ENCODE measurements around the gene OR5H1. TPM values are rescaled to one million over a fixed set of nuclear protein-coding genes. Genes with fewer than 3 reads are reported as not detected.

OR5H1 gene
- total and polyA plus RNA-seq, 12 donors = not detected

DNA sequence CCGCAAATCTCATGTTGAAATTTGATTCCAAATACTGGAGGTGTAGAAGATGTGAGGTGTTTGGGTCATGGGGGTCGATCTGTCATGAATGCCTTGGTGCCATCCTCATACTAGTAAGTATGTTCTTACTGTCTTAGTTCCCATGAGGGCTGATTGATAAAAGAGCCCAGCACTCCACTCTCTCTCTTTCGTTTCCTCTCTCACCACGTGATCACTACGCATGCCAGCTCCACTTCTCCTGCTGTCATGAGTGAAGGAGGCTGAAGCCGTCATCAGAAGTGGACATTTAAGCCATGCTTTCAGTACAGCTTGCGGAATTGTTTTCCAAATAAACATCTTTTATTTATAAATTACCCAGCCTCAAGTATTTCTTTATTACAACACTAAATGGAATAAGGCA is 42.1 kb downstream of the OR5H1 start:
- Histone ChIP-seq H3K9me3 (replicated peaks in 1 of 3) (no peaks in the 10 kb centered on the region), H3K27ac (no peak overlapping the region), H3K36me3 (replicated peaks in 1 of 2) (no peaks in the 10 kb centered on the region), H3K27me3 (no peaks in the 10 kb centered on the region), H3K4me3 (no peak overlapping the region), H3K4me1 (replicated peaks in 1 of 2) (no peaks in the 10 kb centered on the region)
- WGBS, 4 donors = 68 to 74% (median 73%) methylated on average over 7 of the region's 7 CpGs
- intact Hi-C loops (cut with DNase I) = no loop called here
- DNase-seq = no peak
- TF ChIP-seq, protein P1, sequence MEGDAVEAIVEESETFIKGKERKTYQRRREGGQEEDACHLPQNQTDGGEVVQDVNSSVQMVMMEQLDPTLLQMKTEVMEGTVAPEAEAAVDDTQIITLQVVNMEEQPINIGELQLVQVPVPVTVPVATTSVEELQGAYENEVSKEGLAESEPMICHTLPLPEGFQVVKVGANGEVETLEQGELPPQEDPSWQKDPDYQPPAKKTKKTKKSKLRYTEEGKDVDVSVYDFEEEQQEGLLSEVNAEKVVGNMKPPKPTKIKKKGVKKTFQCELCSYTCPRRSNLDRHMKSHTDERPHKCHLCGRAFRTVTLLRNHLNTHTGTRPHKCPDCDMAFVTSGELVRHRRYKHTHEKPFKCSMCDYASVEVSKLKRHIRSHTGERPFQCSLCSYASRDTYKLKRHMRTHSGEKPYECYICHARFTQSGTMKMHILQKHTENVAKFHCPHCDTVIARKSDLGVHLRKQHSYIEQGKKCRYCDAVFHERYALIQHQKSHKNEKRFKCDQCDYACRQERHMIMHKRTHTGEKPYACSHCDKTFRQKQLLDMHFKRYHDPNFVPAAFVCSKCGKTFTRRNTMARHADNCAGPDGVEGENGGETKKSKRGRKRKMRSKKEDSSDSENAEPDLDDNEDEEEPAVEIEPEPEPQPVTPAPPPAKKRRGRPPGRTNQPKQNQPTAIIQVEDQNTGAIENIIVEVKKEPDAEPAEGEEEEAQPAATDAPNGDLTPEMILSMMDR (IDR thresholded peaks at IDR 0.05) = no peak
- no peak for TF ChIP-seq POLR2A (IDR thresholded peaks at IDR 0.05)

DNA sequence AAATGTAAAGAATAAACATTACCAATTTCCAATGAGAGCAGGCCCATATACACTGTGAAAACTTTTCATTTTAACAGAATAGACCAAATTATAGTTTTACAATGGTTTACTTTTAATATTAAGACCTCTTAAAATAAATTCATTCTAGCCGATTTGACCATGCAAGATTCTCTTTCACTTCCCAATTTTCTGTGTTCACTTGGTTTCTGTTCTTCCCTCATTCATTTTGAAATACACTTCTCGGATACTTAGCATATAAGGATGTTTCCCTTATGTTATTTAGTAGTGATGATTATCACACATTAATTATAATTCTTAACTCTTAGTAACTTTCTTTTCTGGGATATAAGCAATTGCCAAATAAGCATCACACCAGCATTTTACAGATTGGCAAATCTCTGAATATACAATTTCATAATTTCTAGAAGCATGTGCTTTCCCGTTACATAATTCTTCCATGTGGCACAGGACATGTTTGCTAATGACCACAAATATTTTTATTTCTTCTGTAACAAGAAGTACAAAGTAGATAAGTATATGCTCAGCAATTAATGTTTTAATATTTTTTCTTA is 49.9 kb downstream of the OR5H1 start:
- WGBS, 4 donors = 60 to 69% (median 66%) methylated on average over 3 of the region's 3 CpGs
- Histone ChIP-seq H3K4me3 (no peak overlapping the region), H3K27ac (no peak overlapping the region), H3K27me3 (no peaks in the 10 kb centered on the region), H3K36me3 (replicated peaks in 1 of 2) (no peaks in the 10 kb centered on the region), H3K4me1 (replicated peaks in 1 of 2) (no peaks in the 10 kb centered on the region), H3K9me3 (replicated peaks in 1 of 3) (no peaks in the 10 kb centered on the region)
- intact Hi-C loops (cut with DNase I) = no loop called here
- DNase-seq = no peak
- TF ChIP-seq, protein P1 (IDR thresholded peaks at IDR 0.05) = no peak
- no peak for TF ChIP-seq POLR2A (IDR thresholded peaks at IDR 0.05)

DNA sequence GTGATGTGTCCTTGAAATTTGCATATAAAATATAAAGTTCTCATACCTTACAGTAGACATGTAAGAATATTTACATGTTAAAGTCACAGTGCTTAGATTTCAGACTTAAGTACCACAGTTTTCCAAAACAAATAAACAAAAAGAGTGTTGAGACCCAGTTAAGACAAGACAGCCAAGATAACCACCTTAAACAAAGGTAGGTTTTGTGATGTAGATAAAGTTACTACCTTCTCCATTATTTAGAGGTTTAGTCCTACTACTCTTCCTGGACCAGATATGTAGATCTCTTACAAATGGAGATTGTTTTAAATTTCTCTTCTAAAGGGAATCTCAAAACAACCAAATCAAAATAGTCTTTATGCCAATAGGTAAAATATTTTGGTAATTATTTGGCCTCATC is 51.7 kb downstream of the OR5H1 start:
- Histone ChIP-seq H3K36me3 (replicated peaks in 1 of 2) (no peaks in the 10 kb centered on the region), H3K4me3 (no peak overlapping the region), H3K27me3 (no peaks in the 10 kb centered on the region), H3K27ac (no peak overlapping the region), H3K4me1 (replicated peaks in 1 of 2) (no peaks in the 10 kb centered on the region), H3K9me3 (replicated peaks in 1 of 3) (no peaks in the 10 kb centered on the region)
- TF ChIP-seq, protein P1 (IDR thresholded peaks at IDR 0.05) = no peak
- no peak for TF ChIP-seq POLR2A (IDR thresholded peaks at IDR 0.05)
- intact Hi-C loops (cut with DNase I) = no loop called here
- DNase-seq = no peak

DNA sequence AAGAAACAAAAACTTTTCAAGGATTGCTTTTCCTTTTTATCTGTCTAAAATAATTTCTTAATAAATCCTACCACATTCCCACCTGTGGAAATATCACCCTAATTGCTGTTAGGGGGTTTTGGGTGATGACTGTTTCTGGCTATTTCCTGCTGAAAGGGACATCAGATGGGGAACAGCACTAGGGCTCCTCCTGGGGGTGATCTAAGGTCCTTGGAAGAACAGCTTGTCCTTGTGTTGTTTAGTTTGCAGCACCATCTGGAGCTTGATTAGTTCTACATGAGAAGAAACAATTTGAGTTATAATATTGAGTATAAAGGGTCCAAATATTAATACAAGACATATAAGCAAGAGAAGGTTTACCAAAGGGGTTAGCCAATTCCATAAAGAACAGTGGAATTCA is 54.7 kb downstream of the OR5H1 start:
- no peaks in the 10 kb centered on the region for H3K36me3 ChIP-seq (replicated peaks in 1 of 2)
- H3K27me3 ChIP-seq = no peaks in the 10 kb centered on the region
- no peak for TF ChIP-seq POLR2A (IDR thresholded peaks at IDR 0.05)
- TF ChIP-seq, protein P1 (IDR thresholded peaks at IDR 0.05) = no peak

More for the DNA sequence above, 54.7 kb downstream of the OR5H1 start:
- Histone ChIP-seq H3K4me1 (replicated peaks in 1 of 2) (no peaks in the 10 kb centered on the region), H3K27ac (no peak overlapping the region), H3K4me3 (no peak overlapping the region), H3K9me3 (replicated peaks in 1 of 3) (no peaks in the 10 kb centered on the region)
- intact Hi-C loops (cut with DNase I) = no loop called here
- DNase-seq = no peak

Other genes starting within 250 kb of the OR5H1 start
- gene RIOX2, start 158.3 kb upstream of the OR5H1 start, total RNA-seq = 10 to 100 TPM in 8 of 9 donors, 1 to 10 TPM in 1; 8.4 to 31.2 (median 19.7) TPM
- gene RIOX2, start 158.3 kb upstream of the OR5H1 start, polyA plus RNA-seq = 10 to 100 TPM in 2 of 3 donors, 1 to 10 TPM in 1; 10.0 to 48.0 (median 12.8) TPM
- under 1 TPM in 1 of 9 donors, not detected in 8; under 0.01 TPM for gene GABRR3, start 95.4 kb upstream of the OR5H1 start, total RNA-seq
- gene GABRR3, start 95.4 kb upstream of the OR5H1 start, polyA plus RNA-seq = not detected
- not detected for gene OR5AC2, start 43.5 kb upstream of the OR5H1 start, total RNA-seq
- gene OR5AC2, start 43.5 kb upstream of the OR5H1 start, polyA plus RNA-seq = not detected
- gene OR5H14, start 16.8 kb downstream of the OR5H1 start, total RNA-seq = under 1 TPM in 2 of 9 donors, not detected in 7; under 0.01 to 0.04 TPM
- gene OR5H14, start 16.8 kb downstream of the OR5H1 start, polyA plus RNA-seq = not detected
- not detected for gene OR5H15, start 36.0 kb downstream of the OR5H1 start, total RNA-seq
- not detected for gene OR5H15, start 36.0 kb downstream of the OR5H1 start, polyA plus RNA-seq
- gene OR5H6, start 133.5 kb downstream of the OR5H1 start, total RNA-seq = not detected
- not detected for gene OR5H6, start 133.5 kb downstream of the OR5H1 start, polyA plus RNA-seq
- gene OR5H2, start 151.8 kb downstream of the OR5H1 start, total RNA-seq = not detected
- not detected for gene OR5H2, start 151.8 kb downstream of the OR5H1 start, polyA plus RNA-seq
- not detected for gene OR5K4, start 223.1 kb downstream of the OR5H1 start, total RNA-seq
- gene OR5K4, start 223.1 kb downstream of the OR5H1 start, polyA plus RNA-seq = not detected